ENCODE results near the gene FURIN. TPM values are rescaled to one million over a fixed set of nuclear protein-coding genes. Genes with fewer than 3 reads are reported as not detected.

The FURIN gene
- total RNA-seq, 1 experiment from 2014 or later = 35.1 TPM

DNA sequence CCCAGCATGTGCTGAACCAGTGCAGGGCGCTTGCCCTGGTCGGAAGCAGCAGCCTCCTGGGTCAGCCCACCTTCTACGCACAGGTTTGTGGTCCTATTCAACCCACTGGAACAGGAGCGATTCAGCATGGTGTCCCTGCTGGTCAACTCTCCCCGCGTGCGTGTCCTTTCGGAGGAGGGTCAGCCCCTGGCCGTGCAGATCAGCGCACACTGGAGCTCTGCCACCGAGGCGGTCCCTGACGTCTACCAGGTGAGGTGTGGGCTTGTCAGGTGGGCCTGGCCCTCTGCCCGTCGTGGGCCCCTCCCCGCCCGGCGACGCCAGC lies 42.9 kb downstream of the FURIN start:
- no peak overlapping the region for H2BK5ac ChIP-seq (ENCODE audit: insufficient read length, low read length)
- no peak overlapping the region for H3K4me2 ChIP-seq (ENCODE audit: insufficient read depth, insufficient read length, low read length)
- no peak overlapping the region for H2BK15ac ChIP-seq (ENCODE audit: low read depth, low read length)
- H3K56ac ChIP-seq (ENCODE audit: insufficient read length, low read depth, low read length) = no peak overlapping the region
- H4K91ac ChIP-seq (ENCODE audit: insufficient read length, low read depth, low read length) = no peak overlapping the region
- peaks cover 3 to 6% of the 10 kb centered on the region in 2 experiments; a peak in 2 of 4 replicates for H3K4me1 Mint-ChIP-seq
- no peaks in the 10 kb centered on the region for H3K27me3 Mint-ChIP-seq (ENCODE audit: low read depth)
- H2AK5ac ChIP-seq (ENCODE audit: insufficient read length, low read length) = no peak overlapping the region
- no peak overlapping the region for H3K4ac ChIP-seq (ENCODE audit: low read depth, low read length)
- no peaks in the 10 kb centered on the region for H3K79me2 ChIP-seq (ENCODE audit: insufficient read depth, low read length)
- no peak overlapping the region for H3K27ac ChIP-seq (ENCODE audit: insufficient read length, low read depth, low read length)
- H3K23me2 ChIP-seq (ENCODE audit: insufficient read length, low read depth, low read length, poor library complexity, severe bottlenecking) = no peaks in the 10 kb centered on the region
- H3K23ac ChIP-seq (ENCODE audit: insufficient read length, low read depth, low read length) = no peak overlapping the region
- no peaks in the 10 kb centered on the region for H3K4me1 ChIP-seq (ENCODE audit: insufficient read depth, low read length)
- H3K4me3 Mint-ChIP-seq = no peak overlapping the region
- no CpG with 5 or more reads among the region's 19 CpGs for WGBS (ENCODE audit: extremely low coverage, insufficient read length, low lambda C conversion rate)
- no peaks in the 10 kb centered on the region for H3K79me1 ChIP-seq (ENCODE audit: insufficient read depth, low read depth, low read length, poor library complexity, severe bottlenecking)
- H4K8ac ChIP-seq (replicated peaks; ENCODE audit: insufficient read length, low read depth, low read length) = no peak overlapping the region
- no peak overlapping the region for H3K9ac ChIP-seq (ENCODE audit: extremely low read depth, insufficient read length, low read length)
- no peak overlapping the region for H3K18ac ChIP-seq (ENCODE audit: insufficient read length, low read depth, low read length)
- peaks cover 3 to 47% (median 8%) of the 10 kb centered on the region in 3 experiments; a peak in 5 of 7 replicates for H3K36me3 Mint-ChIP-seq (ENCODE audit: insufficient read depth in 1 of 3, low read depth in 3 of 3)
- no peaks in the 10 kb centered on the region for H3K9me3 Mint-ChIP-seq
- no peak overlapping the region for H3K27ac Mint-ChIP-seq
- no peak overlapping the region for H4K5ac ChIP-seq (ENCODE audit: insufficient read length, low read depth, low read length)
- H2BK20ac ChIP-seq (ENCODE audit: low read depth, low read length, poor library complexity, severe bottlenecking) = no peak overlapping the region
- no peaks in the 10 kb centered on the region for H3K9me3 ChIP-seq (ENCODE audit: control insufficient read depth, low read depth, low read length)
- H2BK12ac ChIP-seq (ENCODE audit: insufficient read length, low read depth, low read length) = no peak overlapping the region
- H3K27me3 ChIP-seq (ENCODE audit: insufficient read depth, low read length) = no peaks in the 10 kb centered on the region
- H4K20me1 ChIP-seq (ENCODE audit: control insufficient read depth, insufficient read depth, insufficient read length) = no peaks in the 10 kb centered on the region
- TF ChIP-seq, protein P1, sequence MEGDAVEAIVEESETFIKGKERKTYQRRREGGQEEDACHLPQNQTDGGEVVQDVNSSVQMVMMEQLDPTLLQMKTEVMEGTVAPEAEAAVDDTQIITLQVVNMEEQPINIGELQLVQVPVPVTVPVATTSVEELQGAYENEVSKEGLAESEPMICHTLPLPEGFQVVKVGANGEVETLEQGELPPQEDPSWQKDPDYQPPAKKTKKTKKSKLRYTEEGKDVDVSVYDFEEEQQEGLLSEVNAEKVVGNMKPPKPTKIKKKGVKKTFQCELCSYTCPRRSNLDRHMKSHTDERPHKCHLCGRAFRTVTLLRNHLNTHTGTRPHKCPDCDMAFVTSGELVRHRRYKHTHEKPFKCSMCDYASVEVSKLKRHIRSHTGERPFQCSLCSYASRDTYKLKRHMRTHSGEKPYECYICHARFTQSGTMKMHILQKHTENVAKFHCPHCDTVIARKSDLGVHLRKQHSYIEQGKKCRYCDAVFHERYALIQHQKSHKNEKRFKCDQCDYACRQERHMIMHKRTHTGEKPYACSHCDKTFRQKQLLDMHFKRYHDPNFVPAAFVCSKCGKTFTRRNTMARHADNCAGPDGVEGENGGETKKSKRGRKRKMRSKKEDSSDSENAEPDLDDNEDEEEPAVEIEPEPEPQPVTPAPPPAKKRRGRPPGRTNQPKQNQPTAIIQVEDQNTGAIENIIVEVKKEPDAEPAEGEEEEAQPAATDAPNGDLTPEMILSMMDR (conservative IDR thresholded peaks at IDR 0.05) = no peak
- DNase-seq = no peak
- no peak overlapping the region for H2AFZ ChIP-seq (ENCODE audit: low read length)
- H3T11ph ChIP-seq (ENCODE audit: low read length) = no peak overlapping the region
- H2BK120ac ChIP-seq (ENCODE audit: low read depth, low read length, poor library complexity, severe bottlenecking) = no peak overlapping the region
- H3K14ac ChIP-seq (ENCODE audit: insufficient read depth, low read length) = no peak overlapping the region
